Measurements from ENCODE around the gene STAT4.

The STAT4 gene

GRCh38 chr2:191150600-191151330, at the start of gene STAT4:
STAT4 (minus strand) TSS chr2:191150994; CDS start chr2:191148203, 2,791 bp downstream.
- no peak within 1 kb of the TSS for H3K27ac ChIP-seq (ENCODE audit: low read length)
- H3K4me1 ChIP-seq (ENCODE audit: control insufficient read depth in 1 of 2, insufficient read depth in 2 of 2, low read length in 2 of 2), result peaks cover 0 to 8% of the 10 kb centered on the region in 2 donors
- peak within 1 kb of the TSS; percentile 66 to 73 for H3K4me3 ChIP-seq (ENCODE audit: low read depth in 1 of 2, low read length in 2 of 2)
- no peaks in the 10 kb centered on the region for H3K9me3 ChIP-seq (ENCODE audit: control insufficient read depth in 1 of 2, low read length in 2 of 2)
- H3K27me3 ChIP-seq (ENCODE audit: low read depth, low read length), result no peaks in the 10 kb centered on the region
- H3K36me3 ChIP-seq (ENCODE audit: control insufficient read depth in 1 of 2, insufficient read depth in 2 of 2, low read length in 2 of 2), result no peaks in the 10 kb centered on the region

- Histone ChIP-seq H3K9me3 (ENCODE audit: control insufficient read depth in 1 of 2, low read length in 2 of 2) (no peaks in the 10 kb centered on the region), H3K36me3 (ENCODE audit: control insufficient read depth in 1 of 2, insufficient read depth in 2 of 2, low read length in 2 of 2) (no peaks in the 10 kb centered on the region), H3K4me1 (ENCODE audit: control insufficient read depth in 1 of 2, insufficient read depth in 2 of 2, low read length in 2 of 2) (no peaks in the 10 kb centered on the region), H3K4me3 (ENCODE audit: low read depth in 1 of 2, low read length in 2 of 2) (no peak overlapping the region), H3K27me3 (ENCODE audit: low read depth, low read length) (no peaks in the 10 kb centered on the region), H3K27ac (ENCODE audit: low read length) (no peak overlapping the region)
These were observed 49.2 kb upstream of the STAT4 start for GRCh38 chr2:191199929-191200512.

GRCh38 chr2:191198271-191198670, 47.5 kb upstream of the STAT4 start:
- no peaks in the 10 kb centered on the region for H3K36me3 ChIP-seq (ENCODE audit: control insufficient read depth in 1 of 2, insufficient read depth in 2 of 2, low read length in 2 of 2)
- H3K4me1 ChIP-seq (ENCODE audit: control insufficient read depth in 1 of 2, insufficient read depth in 2 of 2, low read length in 2 of 2), result no peaks in the 10 kb centered on the region
- no peaks in the 10 kb centered on the region for H3K27me3 ChIP-seq (ENCODE audit: low read depth, low read length)
- no peak overlapping the region for H3K27ac ChIP-seq (ENCODE audit: low read length)
- no peak overlapping the region for H3K4me3 ChIP-seq (ENCODE audit: low read depth in 1 of 2, low read length in 2 of 2)
- no peaks in the 10 kb centered on the region for H3K9me3 ChIP-seq (ENCODE audit: control insufficient read depth in 1 of 2, low read length in 2 of 2)

- Histone ChIP-seq H3K4me1 (ENCODE audit: control insufficient read depth in 1 of 2, insufficient read depth in 2 of 2, low read length in 2 of 2) (no peaks in the 10 kb centered on the region), H3K4me3 (ENCODE audit: low read depth in 1 of 2, low read length in 2 of 2) (no peak overlapping the region), H3K27ac (ENCODE audit: low read length) (no peak overlapping the region), H3K27me3 (ENCODE audit: low read depth, low read length) (no peaks in the 10 kb centered on the region), H3K9me3 (ENCODE audit: control insufficient read depth in 1 of 2, low read length in 2 of 2) (no peaks in the 10 kb centered on the region), H3K36me3 (ENCODE audit: control insufficient read depth in 1 of 2, insufficient read depth in 2 of 2, low read length in 2 of 2) (no peaks in the 10 kb centered on the region)
These were observed 46.3 kb upstream of the STAT4 start for GRCh38 chr2:191197096-191197495.

GRCh38 chr2:191195021-191195420, 44.2 kb upstream of the STAT4 start:
- no peaks in the 10 kb centered on the region for H3K36me3 ChIP-seq (ENCODE audit: control insufficient read depth in 1 of 2, insufficient read depth in 2 of 2, low read length in 2 of 2)
- no peaks in the 10 kb centered on the region for H3K4me1 ChIP-seq (ENCODE audit: control insufficient read depth in 1 of 2, insufficient read depth in 2 of 2, low read length in 2 of 2)
- H3K27ac ChIP-seq (ENCODE audit: low read length), result no peak overlapping the region
- no peaks in the 10 kb centered on the region for H3K9me3 ChIP-seq (ENCODE audit: control insufficient read depth in 1 of 2, low read length in 2 of 2)
- no peak overlapping the region for H3K4me3 ChIP-seq (ENCODE audit: low read depth in 1 of 2, low read length in 2 of 2)
- H3K27me3 ChIP-seq (ENCODE audit: low read depth, low read length), result no peaks in the 10 kb centered on the region

- H3K27me3 ChIP-seq (ENCODE audit: low read depth, low read length), result no peaks in the 10 kb centered on the region
- no peaks in the 10 kb centered on the region for H3K4me1 ChIP-seq (ENCODE audit: control insufficient read depth in 1 of 2, insufficient read depth in 2 of 2, low read length in 2 of 2)
- no peaks in the 10 kb centered on the region for H3K9me3 ChIP-seq (ENCODE audit: control insufficient read depth in 1 of 2, low read length in 2 of 2)
- H3K36me3 ChIP-seq (ENCODE audit: control insufficient read depth in 1 of 2, insufficient read depth in 2 of 2, low read length in 2 of 2), result no peaks in the 10 kb centered on the region
- H3K27ac ChIP-seq (ENCODE audit: low read length), result no peak overlapping the region
- H3K4me3 ChIP-seq (ENCODE audit: low read depth in 1 of 2, low read length in 2 of 2), result no peak overlapping the region
These were observed 40.2 kb upstream of the STAT4 start for GRCh38 chr2:191190861-191191552.

GRCh38 chr2:191190435-191190834, 39.6 kb upstream of the STAT4 start:
- Histone ChIP-seq H3K27ac (ENCODE audit: low read length) (no peak overlapping the region), H3K27me3 (ENCODE audit: low read depth, low read length) (no peaks in the 10 kb centered on the region), H3K4me1 (ENCODE audit: control insufficient read depth in 1 of 2, insufficient read depth in 2 of 2, low read length in 2 of 2) (no peaks in the 10 kb centered on the region), H3K36me3 (ENCODE audit: control insufficient read depth in 1 of 2, insufficient read depth in 2 of 2, low read length in 2 of 2) (no peaks in the 10 kb centered on the region), H3K9me3 (ENCODE audit: control insufficient read depth in 1 of 2, low read length in 2 of 2) (no peaks in the 10 kb centered on the region), H3K4me3 (ENCODE audit: low read depth in 1 of 2, low read length in 2 of 2) (no peak overlapping the region)

- Histone ChIP-seq H3K9me3 (ENCODE audit: control insufficient read depth in 1 of 2, low read length in 2 of 2) (no peaks in the 10 kb centered on the region), H3K36me3 (ENCODE audit: control insufficient read depth in 1 of 2, insufficient read depth in 2 of 2, low read length in 2 of 2) (no peaks in the 10 kb centered on the region), H3K27ac (ENCODE audit: low read length) (no peak overlapping the region), H3K27me3 (ENCODE audit: low read depth, low read length) (no peaks in the 10 kb centered on the region), H3K4me3 (ENCODE audit: low read depth in 1 of 2, low read length in 2 of 2) (no peak overlapping the region), H3K4me1 (ENCODE audit: control insufficient read depth in 1 of 2, insufficient read depth in 2 of 2, low read length in 2 of 2) (no peaks in the 10 kb centered on the region)
These were observed 38.4 kb upstream of the STAT4 start for GRCh38 chr2:191189112-191189635.

GRCh38 chr2:191188550-191189093, 37.8 kb upstream of the STAT4 start:
- no peak overlapping the region for H3K4me3 ChIP-seq (ENCODE audit: low read depth in 1 of 2, low read length in 2 of 2)
- H3K27ac ChIP-seq (ENCODE audit: low read length), result no peak overlapping the region
- H3K36me3 ChIP-seq (ENCODE audit: control insufficient read depth in 1 of 2, insufficient read depth in 2 of 2, low read length in 2 of 2), result no peaks in the 10 kb centered on the region
- H3K9me3 ChIP-seq (ENCODE audit: control insufficient read depth in 1 of 2, low read length in 2 of 2), result no peaks in the 10 kb centered on the region
- no peaks in the 10 kb centered on the region for H3K4me1 ChIP-seq (ENCODE audit: control insufficient read depth in 1 of 2, insufficient read depth in 2 of 2, low read length in 2 of 2)
- H3K27me3 ChIP-seq (ENCODE audit: low read depth, low read length), result no peaks in the 10 kb centered on the region

- Histone ChIP-seq H3K27ac (ENCODE audit: low read length) (no peak overlapping the region), H3K4me3 (ENCODE audit: low read depth in 1 of 2, low read length in 2 of 2) (no peak overlapping the region), H3K27me3 (ENCODE audit: low read depth, low read length) (no peaks in the 10 kb centered on the region)
These were observed 36.5 kb upstream of the STAT4 start for GRCh38 chr2:191187105-191187829.

GRCh38 chr2:191184457-191184856, 33.7 kb upstream of the STAT4 start:
- no peak overlapping the region for H3K27ac ChIP-seq (ENCODE audit: low read length)
- no peaks in the 10 kb centered on the region for H3K4me1 ChIP-seq (ENCODE audit: control insufficient read depth in 1 of 2, insufficient read depth in 2 of 2, low read length in 2 of 2)
- no peaks in the 10 kb centered on the region for H3K9me3 ChIP-seq (ENCODE audit: control insufficient read depth in 1 of 2, low read length in 2 of 2)
- H3K4me3 ChIP-seq (ENCODE audit: low read depth in 1 of 2, low read length in 2 of 2), result no peak overlapping the region
- H3K36me3 ChIP-seq (ENCODE audit: control insufficient read depth in 1 of 2, insufficient read depth in 2 of 2, low read length in 2 of 2), result no peaks in the 10 kb centered on the region
- no peaks in the 10 kb centered on the region for H3K27me3 ChIP-seq (ENCODE audit: low read depth, low read length)

More at GRCh38 chr2:191187105-191187829, 36.5 kb upstream of the STAT4 start:
- H3K9me3 ChIP-seq (ENCODE audit: control insufficient read depth in 1 of 2, low read length in 2 of 2), result no peaks in the 10 kb centered on the region
- H3K36me3 ChIP-seq (ENCODE audit: control insufficient read depth in 1 of 2, insufficient read depth in 2 of 2, low read length in 2 of 2), result no peaks in the 10 kb centered on the region
- no peaks in the 10 kb centered on the region for H3K4me1 ChIP-seq (ENCODE audit: control insufficient read depth in 1 of 2, insufficient read depth in 2 of 2, low read length in 2 of 2)
